ENCODE measurements around the gene MBD5. TPM values are rescaled to one million over a fixed set of nuclear protein-coding genes. Genes with fewer than 3 reads are reported as not detected.

The MBD5 gene
- total and polyA plus RNA-seq, 8 donors, result 3.2 to 173 (median 26.5) TPM

DNA sequence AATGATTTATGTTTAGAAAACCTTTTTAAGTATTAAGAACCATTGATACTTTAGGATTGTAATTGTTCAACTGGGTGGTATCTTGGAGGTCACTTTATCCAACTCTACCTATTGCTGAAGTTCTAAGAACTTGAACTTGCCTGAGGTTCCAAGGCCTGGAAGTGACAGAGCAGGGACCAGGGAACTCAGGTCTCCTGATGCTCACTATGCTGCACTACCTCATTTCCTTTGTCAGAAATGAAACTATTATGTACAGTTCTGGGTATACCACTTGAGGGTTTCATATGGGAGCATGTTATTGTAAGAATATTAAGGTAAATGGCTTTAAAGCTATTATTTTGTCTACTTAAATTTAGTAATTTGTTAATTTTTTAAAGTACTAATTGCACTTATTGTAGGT, 3.0 kb downstream of the MBD5 start:
- no peak overlapping the region for H3K4me3 ChIP-seq
- H3K27ac ChIP-seq, result no peak overlapping the region
- H3K27me3 ChIP-seq, result no peaks in the 10 kb centered on the region
- intact Hi-C loops (cut with DNase I; ENCODE audit: low total_unique reads), result no loop called here
- peaks cover 24 to 60% (median 46%) of the 10 kb centered on the region in 4 donors for H3K4me1 ChIP-seq
- TF ChIP-seq, protein P1, sequence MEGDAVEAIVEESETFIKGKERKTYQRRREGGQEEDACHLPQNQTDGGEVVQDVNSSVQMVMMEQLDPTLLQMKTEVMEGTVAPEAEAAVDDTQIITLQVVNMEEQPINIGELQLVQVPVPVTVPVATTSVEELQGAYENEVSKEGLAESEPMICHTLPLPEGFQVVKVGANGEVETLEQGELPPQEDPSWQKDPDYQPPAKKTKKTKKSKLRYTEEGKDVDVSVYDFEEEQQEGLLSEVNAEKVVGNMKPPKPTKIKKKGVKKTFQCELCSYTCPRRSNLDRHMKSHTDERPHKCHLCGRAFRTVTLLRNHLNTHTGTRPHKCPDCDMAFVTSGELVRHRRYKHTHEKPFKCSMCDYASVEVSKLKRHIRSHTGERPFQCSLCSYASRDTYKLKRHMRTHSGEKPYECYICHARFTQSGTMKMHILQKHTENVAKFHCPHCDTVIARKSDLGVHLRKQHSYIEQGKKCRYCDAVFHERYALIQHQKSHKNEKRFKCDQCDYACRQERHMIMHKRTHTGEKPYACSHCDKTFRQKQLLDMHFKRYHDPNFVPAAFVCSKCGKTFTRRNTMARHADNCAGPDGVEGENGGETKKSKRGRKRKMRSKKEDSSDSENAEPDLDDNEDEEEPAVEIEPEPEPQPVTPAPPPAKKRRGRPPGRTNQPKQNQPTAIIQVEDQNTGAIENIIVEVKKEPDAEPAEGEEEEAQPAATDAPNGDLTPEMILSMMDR (IDR thresholded peaks at IDR 0.05), result no peak
- TF ChIP-seq POLR2A (IDR thresholded peaks at IDR 0.05), result no peak
- no peak for TF ChIP-seq POLR2AphosphoS5 (IDR thresholded peaks at IDR 0.05)
- TF ChIP-seq EP300 (IDR thresholded peaks at IDR 0.05), result no peak
- H3K36me3 ChIP-seq, result no peaks in the 10 kb centered on the region
- peak in 1 of 2 donors; percentile 9 for DNase-seq
- H3K9me3 ChIP-seq, result no peaks in the 10 kb centered on the region

DNA sequence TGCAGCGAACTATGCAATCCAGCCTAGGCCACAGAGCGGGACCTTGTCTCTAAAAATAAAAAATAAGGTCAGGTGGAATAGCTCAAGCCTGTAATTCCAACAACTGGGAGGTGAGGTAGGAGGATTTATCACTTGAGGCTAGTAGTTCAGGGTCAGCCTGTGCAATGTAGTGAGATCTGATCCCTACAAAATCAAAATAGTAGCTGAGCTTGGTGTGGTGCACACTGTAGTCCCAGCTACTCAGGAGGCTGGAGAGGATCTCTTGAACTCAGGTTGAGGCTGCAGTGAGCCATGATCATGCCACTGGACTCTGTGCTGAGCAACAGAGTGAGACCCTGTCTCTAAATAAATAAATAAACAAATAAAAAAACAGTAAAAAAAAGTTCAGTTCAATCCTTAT, 5.7 kb downstream of the MBD5 start:
- 96 to 99% (median 97%) methylated on average over 2 of the region's 2 CpGs for WGBS, 5 donors
- TF ChIP-seq, protein P1 (IDR thresholded peaks at IDR 0.05), result no peak
- TF ChIP-seq POLR2AphosphoS5 (IDR thresholded peaks at IDR 0.05) (no peak), POLR2A (IDR thresholded peaks at IDR 0.05) (no peak), EP300 (IDR thresholded peaks at IDR 0.05) (no peak)
- Histone ChIP-seq H3K9me3 (no peaks in the 10 kb centered on the region), H3K27ac (no peak overlapping the region), H3K36me3 (no peaks in the 10 kb centered on the region), H3K27me3 (no peaks in the 10 kb centered on the region), H3K4me3 (no peak overlapping the region), H3K4me1 (peaks cover 17 to 56% (median 38%) of the 10 kb centered on the region in 4 donors)
- no peak for DNase-seq
- intact Hi-C loops (cut with DNase I; ENCODE audit: low total_unique reads), result no loop called here

DNA sequence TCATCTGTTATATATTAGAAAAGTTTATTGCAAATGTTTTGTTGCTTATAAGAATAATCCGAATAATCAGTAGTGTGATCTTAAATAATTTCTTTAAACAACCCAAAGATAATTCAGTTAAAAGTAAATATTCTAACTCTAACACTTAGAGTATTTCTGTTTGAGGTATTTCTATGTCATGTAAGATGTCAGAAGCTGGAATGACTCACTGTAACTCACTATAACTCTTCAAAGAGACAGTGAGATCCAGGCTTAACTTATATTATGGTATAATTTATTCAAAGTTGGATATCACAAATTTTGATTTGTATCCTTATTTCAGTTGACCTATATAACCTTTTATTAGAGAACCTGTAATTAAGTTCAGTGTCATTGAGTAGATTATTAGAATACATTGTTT, 6.9 kb downstream of the MBD5 start:
- intact Hi-C loops (cut with DNase I; ENCODE audit: low total_unique reads), result no loop called here
- H3K9me3 ChIP-seq, result no peaks in the 10 kb centered on the region
- H3K27ac ChIP-seq, result no peak overlapping the region
- no peaks in the 10 kb centered on the region for H3K36me3 ChIP-seq
- DNase-seq, result no peak
- peaks cover 10 to 56% (median 30%) of the 10 kb centered on the region in 4 donors for H3K4me1 ChIP-seq
- no peak for TF ChIP-seq POLR2A (IDR thresholded peaks at IDR 0.05)
- TF ChIP-seq, protein P1 (IDR thresholded peaks at IDR 0.05), result no peak
- no peak for TF ChIP-seq POLR2AphosphoS5 (IDR thresholded peaks at IDR 0.05)
- TF ChIP-seq EP300 (IDR thresholded peaks at IDR 0.05), result no peak
- WGBS, 5 donors, result 43 to 68% (median 62%) methylated on average over 1 of the region's 1 CpG
- H3K4me3 ChIP-seq, result no peak overlapping the region
- no peaks in the 10 kb centered on the region for H3K27me3 ChIP-seq

DNA sequence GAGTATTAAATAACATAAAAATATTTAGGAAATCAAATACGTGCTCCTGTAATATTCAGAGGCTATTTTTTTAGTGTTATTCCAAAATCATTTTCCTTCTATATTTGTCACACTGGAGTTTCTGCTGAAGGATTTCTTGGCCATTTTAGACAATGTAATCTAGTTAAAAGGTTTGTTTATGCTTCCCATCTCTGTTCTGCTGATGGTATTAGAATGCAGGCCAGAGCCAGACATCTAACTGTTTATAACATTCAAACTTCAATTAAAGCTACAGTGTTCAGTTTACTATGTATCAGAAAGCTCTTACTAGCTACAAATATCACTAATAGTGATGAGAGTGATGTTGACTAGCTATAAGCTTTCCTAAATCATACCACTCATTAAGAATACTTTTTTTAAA, 7.9 kb downstream of the MBD5 start:
- no peak overlapping the region for H3K27ac ChIP-seq
- TF ChIP-seq, protein P1 (IDR thresholded peaks at IDR 0.05), result no peak
- TF ChIP-seq POLR2A (IDR thresholded peaks at IDR 0.05), result no peak
- TF ChIP-seq EP300 (IDR thresholded peaks at IDR 0.05), result no peak
- TF ChIP-seq POLR2AphosphoS5 (IDR thresholded peaks at IDR 0.05), result no peak
- DNase-seq, result peak in 1 of 2 donors; percentile 12
- intact Hi-C loops (cut with DNase I; ENCODE audit: low total_unique reads), result no loop called here
- no peaks in the 10 kb centered on the region for H3K9me3 ChIP-seq
- no peaks in the 10 kb centered on the region for H3K36me3 ChIP-seq
- H3K4me3 ChIP-seq, result no peak overlapping the region
- peaks cover 7 to 47% (median 21%) of the 10 kb centered on the region in 4 donors for H3K4me1 ChIP-seq
- H3K27me3 ChIP-seq, result no peaks in the 10 kb centered on the region
- WGBS, 5 donors, result 64 to 92% (median 78%) methylated on average over 1 of the region's 1 CpG

All from stomach (tissue), 9 donors.